DMS53 (cell line): ENCODE data around the gene SSTR5.

Experiments
- DNase-seq: peaks from one replicate; lab custom pipeline; 2025; lab: John Stamatoyannopoulos, UW

SSTR5 gene

GRCh38 chr16:1102921-1103635 is 30.5 kb downstream of the SSTR5 start:
- peak; percentile 48 for DNase-seq

DNA sequence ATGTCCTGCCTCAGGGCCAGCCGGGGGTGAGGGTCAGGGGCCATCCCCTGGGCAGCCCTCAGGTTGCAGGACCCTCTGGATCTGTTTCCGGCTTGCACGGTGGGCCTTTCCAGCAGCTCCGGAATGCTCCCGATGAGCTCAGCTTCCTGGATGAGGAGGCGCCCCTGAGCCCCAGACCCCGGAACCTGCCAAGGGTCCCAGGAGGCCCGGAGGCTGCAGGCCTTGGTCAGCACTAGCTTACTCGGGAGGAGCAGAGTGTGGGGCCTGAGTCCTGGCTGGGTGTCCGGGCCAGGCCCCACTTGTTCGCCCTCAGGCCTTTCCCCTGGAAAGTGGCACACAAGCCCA is 31.1 kb downstream of the SSTR5 start:
- no peak for DNase-seq

- DNase-seq, result peak; percentile 63
These were observed 33.5 kb downstream of the SSTR5 start for GRCh38 chr16:1105888-1106620.

DNA sequence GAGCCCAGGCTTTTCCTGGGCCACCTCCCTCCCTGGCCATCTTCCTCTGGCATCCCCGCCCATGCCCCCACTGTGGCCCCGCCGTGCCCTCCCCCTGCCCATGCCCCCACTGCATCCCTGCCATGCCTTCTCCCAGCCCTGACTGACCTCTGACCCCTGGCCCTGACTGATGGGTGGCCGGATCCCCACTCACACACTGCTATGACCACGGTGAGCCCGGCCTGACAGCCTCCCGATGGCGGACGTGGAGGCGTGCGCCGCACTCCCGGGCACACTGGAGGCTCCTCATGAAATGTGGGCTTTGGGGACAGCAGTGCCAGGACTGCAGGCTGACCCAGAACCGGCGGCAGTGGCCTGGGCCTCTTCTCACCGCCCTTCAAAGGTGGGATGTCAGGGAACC is 34.1 kb downstream of the SSTR5 start:
- no peak for DNase-seq

GRCh38 chr16:1107141-1107540 is 34.6 kb downstream of the SSTR5 start:
- DNase-seq, result no peak

DNA sequence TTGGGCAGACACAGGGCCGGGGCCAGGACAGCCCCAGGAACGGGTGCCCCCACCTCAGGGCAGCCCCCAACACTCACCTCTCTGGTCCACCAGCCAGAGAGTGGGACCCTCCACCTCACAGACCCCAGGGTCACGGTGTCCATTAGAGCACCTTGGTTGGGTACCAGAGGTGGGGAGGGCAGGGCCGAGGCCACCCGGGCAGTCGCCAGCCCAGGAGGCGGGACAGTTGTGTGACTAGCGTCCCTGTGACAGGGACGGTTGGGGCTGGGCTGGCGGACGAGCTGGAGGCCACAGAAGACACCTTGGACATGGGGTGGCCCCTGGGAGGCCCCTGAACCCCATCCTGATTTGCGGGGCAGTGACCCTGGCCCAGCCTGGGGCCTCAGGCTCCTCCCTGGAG is 35.2 kb downstream of the SSTR5 start:
- DNase-seq, result no peak

GRCh38 chr16:1108299-1109252 is 36.0 kb downstream of the SSTR5 start:
- no peak for DNase-seq

- no peak for DNase-seq
These were observed 37.1 kb downstream of the SSTR5 start for GRCh38 chr16:1109648-1110047.

- DNase-seq, result no peak
These were observed 40.1 kb downstream of the SSTR5 start for GRCh38 chr16:1112506-1113184.

DNA sequence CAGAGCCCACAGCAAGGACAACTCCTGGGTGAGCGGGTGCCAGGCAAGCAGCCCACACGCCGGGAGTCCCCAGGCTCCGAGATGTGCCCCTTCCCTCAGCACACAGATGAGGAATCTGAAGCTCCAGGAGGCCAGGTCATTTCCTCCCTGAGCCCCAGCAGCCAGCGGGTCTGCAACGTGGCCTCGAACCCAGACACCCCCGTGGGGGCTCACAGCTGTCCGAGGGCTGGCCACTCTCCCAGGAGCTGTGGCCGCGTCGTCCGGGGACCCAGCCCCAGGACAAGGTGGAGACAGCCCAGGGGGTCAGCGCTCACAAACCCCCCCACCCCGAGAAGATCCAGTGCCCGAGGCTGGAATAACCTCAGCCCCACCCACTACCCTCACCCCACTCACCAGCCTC is 40.9 kb downstream of the SSTR5 start:
- no peak for DNase-seq

DNA sequence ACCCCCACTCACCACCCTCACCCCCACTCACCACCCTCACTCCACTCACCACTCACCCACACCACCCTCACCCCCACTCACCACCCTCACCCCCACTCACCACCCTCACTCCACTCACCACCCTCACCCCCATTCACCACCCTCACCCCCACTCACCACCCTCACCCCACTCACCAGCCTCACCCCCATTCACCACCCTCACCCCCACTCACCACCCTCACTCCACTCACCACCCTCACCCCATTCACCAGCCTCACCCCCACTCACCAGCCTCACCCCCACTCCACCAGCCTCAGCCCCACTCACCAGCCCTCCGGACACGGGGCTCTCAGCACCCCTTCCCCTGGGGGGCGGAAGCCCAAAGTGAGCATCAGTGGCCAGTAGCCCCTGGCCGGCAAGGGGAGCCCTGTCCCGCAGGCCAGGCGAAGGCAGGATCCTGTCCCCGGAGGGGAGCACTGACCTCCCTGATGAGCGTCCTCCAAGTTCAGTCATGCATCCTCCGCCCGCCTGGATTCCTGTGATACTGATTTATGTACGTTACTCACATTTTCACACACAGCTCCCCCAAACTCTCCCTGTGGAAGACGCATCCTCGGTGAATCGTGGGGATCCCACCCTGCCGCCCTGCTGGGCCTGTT is 41.5 kb downstream of the SSTR5 start:
- no peak for DNase-seq

DNA sequence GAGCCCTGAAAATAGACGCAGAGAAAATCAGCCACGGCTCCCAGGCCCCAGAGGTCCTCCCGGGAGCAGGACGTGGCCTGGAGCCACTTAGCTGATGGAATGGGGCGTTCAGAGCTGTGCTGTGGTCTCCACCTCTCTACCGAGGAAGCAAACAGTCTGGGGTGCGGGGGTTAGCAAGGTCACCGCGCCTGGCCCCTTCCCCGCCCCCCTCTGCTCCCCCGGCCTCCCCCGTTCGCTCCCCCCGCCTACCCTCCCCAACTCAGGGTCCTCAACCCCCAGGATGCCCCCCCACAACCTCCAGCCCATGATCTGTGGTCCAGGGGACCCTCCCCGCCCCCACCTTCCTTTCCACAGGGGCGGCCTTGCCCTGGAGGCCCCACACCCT is 44.1 kb downstream of the SSTR5 start:
- DNase-seq, result no peak

DNA sequence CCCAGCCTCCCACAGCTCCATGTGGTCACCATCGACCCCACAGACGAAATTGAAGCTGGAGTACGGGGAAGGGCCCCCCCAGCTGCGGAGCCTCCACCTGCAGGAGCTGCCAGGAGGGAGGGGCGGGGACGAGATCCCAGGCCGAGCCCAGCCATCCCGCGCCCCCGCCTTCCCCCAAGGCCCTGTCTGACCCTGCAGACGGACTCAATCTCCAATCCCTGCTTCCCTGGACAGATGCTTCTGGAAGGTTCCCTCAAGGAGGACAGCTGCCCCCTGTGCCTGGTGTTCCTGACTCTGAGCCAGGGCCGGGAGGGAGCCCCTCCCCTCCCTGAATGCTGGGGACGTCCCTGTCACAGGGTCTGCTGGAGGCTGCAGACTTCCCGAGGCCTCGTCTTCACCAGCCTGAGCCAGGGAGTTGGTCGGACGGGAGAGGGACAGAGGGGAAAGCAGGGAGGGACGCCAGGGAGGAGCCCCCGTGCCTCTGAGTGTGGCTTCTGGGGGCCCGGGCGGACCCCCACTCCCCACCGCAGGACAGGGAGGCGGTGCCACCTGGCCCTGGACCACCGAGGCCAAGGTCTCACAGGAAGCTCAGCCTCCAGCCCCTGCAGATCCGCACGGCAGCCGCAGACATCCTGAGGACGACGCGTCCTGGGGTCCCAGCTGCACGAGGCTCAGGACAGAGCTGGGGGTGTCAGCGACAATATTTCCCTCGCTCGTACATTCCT is 44.8 kb downstream of the SSTR5 start:
- DNase-seq, result no peak

- no peak for DNase-seq
These were observed 45.4 kb downstream of the SSTR5 start for GRCh38 chr16:1117926-1118325.

- no peak for DNase-seq
These were observed 46.6 kb downstream of the SSTR5 start for GRCh38 chr16:1119129-1119528.

DNA sequence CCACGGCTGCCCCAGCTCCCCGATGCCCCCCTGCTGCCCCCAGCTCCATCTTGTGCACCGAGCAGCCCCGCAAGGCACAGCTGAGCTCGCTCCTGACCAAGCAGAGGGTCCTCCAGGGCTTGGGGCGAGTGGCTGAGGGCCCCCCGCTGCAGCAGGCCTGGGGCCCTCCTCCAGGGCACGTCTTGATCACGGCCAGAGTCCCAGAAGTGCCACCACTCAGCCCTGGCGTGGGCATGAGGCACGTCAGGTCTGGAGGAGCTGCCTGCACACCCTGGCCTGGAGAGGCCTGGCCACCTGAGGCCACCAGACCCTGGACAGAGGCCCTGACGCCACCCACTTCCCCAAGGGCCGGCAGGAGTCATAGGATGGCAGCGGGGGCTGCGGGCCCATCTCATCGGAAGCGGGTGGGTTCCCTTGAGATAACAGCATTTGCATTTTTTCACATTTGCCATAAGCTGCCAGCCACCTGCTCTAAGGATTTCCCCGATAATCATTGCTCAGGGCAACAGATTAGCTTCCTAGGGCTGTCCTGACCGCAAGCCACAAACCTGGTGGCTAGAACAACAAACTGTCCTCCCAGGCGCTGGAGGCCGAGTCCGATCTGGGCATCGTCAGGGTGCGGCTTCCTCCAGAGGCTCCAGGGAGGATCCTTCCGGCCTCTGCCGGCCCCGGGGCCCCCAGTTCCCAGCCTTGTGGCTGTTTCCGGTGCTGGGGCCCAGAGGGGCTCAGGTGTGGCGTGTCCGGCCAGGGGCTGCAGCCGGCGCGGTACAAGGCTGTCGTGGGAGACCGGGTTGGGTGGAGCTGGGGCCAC is 47.4 kb downstream of the SSTR5 start:
- no peak for DNase-seq

GRCh38 chr16:1120577-1120941 is 48.0 kb downstream of the SSTR5 start:
- no peak for DNase-seq

- DNase-seq, result no peak
These were observed 48.5 kb downstream of the SSTR5 start for GRCh38 chr16:1121009-1121408.

DNA sequence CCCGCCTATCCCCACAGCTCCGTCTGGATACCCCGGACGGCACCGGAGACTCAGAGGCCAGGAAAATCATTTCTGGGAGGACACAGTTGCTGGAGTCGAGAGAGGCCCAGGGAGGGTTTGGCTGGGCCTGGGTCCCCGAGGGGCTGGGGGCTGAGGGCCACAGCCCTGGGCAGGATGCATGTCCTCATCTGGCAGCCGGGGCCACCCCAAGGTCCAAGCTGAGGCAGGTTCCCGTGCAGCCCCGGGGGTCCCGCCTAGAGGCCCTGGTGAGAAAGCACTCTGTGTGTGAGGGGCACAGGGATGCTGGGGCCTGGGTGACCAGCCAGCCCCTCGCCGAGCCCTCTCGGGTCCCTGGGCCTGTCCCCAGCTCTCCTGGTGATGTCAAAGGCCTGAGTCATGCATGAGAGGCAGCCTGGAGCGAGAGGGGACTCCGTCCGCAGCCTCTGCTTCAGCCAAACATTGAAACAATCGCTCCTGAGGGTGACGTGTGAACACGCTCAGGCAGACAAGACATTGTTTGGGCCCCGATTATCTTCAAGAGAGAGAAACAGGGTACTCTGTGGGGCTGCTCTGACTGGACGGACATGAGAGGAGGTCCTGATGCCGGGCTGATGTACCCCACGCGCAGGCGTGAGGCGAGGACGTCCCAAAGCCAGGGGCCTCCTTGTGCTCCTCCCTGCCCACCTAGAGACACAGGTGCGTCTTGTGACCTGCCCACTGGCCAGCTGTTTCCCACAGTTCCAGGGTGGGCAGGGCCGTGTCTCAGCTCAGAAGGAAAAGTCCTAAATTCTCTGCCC is 49.3 kb downstream of the SSTR5 start:
- DNase-seq, result no peak
